CD4-positive, alpha-beta T cell treated with Interleukin-15 for 1 hour (primary cell): Measurements from ENCODE around the gene CBX7.

Source experiments
- DNase-seq: peaks from one replicate; pipeline ENCODE4 v3.0.0-alpha.2; 2020

CBX7 gene

GRCh38 chr22:39152511-39153219 is at the start of gene CBX7:
Gene CBX7, minus strand, starts transcription at chr22:39152680. Its CDS starts 236 bp downstream, at chr22:39152444.
- DNase-seq = peak; percentile 92

GRCh38 chr22:39197578-39197977 is 45.1 kb upstream of the CBX7 start:
- no peak for DNase-seq

- DNase-seq = no peak
These were observed 41.6 kb upstream of the CBX7 start for GRCh38 chr22:39194098-39194497.

- DNase-seq = no peak
These were observed 36.3 kb upstream of the CBX7 start for GRCh38 chr22:39188809-39189208.

GRCh38 chr22:39185601-39186012 is 33.1 kb upstream of the CBX7 start:
- no peak for DNase-seq

- no peak for DNase-seq
These were observed 32.4 kb upstream of the CBX7 start for GRCh38 chr22:39184586-39185577.

- DNase-seq = no peak
These were observed 31.6 kb upstream of the CBX7 start for GRCh38 chr22:39183991-39184585.

- DNase-seq = no peak
These were observed 30.1 kb upstream of the CBX7 start for GRCh38 chr22:39182478-39183030.

GRCh38 chr22:39181778-39182177 is 29.3 kb upstream of the CBX7 start:
- no peak for DNase-seq

GRCh38 chr22:39181356-39181755 is 28.9 kb upstream of the CBX7 start:
- DNase-seq = no peak

- DNase-seq = no peak
These were observed 27.4 kb upstream of the CBX7 start for GRCh38 chr22:39179841-39180335.

- DNase-seq = no peak
These were observed 26.9 kb upstream of the CBX7 start for GRCh38 chr22:39179401-39179827.

- DNase-seq = no peak
These were observed 26.0 kb upstream of the CBX7 start for GRCh38 chr22:39178206-39179111.

GRCh38 chr22:39177791-39178190 is 25.3 kb upstream of the CBX7 start:
- no peak for DNase-seq

GRCh38 chr22:39177456-39177775 is 24.9 kb upstream of the CBX7 start:
- no peak for DNase-seq

- DNase-seq = no peak
These were observed 24.4 kb upstream of the CBX7 start for GRCh38 chr22:39176714-39177455.

GRCh38 chr22:39176143-39176713 is 23.7 kb upstream of the CBX7 start:
- DNase-seq = no peak

GRCh38 chr22:39175353-39176142 is 23.1 kb upstream of the CBX7 start:
- no peak for DNase-seq

- DNase-seq = peak; percentile 91
These were observed 22.2 kb upstream of the CBX7 start for GRCh38 chr22:39174498-39175352.
